ENCODE data around the gene MTHFD2L. TPM values are rescaled to one million over a fixed set of nuclear protein-coding genes. Genes with fewer than 3 reads are reported as not detected.
A peak's percentile ranks its signal among the peaks of the same experiment; 100 is the strongest.
"Not testable (repeated sequence)": the region's sequence is repeated elsewhere in the genome, so short reads cannot be mapped to it uniquely, and the experiment has no call there.

MTHFD2L gene
- total RNA-seq (ENCODE audit: insufficient read depth, low replicate concordance): 37.6 TPM

DNA sequence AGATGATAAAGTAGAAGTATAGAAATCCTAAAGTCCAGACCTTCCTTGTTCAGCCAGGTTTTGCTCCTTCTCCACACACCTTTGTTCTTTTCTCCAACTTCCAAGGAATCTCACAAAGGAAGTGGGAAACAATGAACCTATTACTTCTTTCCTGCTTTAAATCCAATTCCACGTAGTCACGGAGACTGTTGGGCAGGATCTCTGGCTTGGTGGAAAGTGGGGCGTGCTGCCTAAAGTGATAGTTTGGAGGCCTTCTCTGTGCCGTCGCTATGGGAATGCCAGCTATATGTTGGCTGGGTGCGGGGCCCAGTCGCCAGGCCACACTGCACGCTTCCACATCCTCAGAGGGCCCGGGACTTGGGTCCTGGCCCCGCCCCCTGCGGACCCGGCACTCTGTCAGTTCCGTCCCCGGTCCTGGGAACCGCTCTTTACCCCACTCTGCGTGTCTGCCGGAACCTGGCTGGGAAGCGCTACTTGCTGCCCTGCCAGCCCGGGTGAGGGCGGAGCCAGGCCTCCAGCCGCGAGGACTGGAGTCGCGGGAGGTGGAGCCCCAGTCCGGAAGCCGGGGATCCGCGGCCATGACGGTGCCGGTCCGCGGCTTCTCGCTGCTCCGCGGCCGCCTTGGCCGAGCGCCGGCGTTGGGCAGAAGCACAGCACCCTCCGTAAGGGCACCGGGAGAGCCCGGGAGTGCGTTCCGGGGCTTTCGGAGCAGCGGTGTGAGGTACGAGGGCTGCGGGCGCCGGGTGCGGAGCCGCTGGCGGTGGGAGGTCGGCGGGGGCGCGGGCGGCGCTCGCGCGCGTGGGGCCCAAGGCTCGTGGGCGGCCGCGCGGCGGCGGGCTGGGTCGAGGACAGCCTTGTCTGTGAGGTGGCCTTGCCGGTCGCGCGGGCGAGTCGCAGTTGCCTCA, at the start of gene MTHFD2L:
TSS of gene MTHFD2L (plus strand) at position 558 of the 905 bp plus-strand sequence. CDS start at position 579, 21 bp downstream.
- peak; percentile 98 for DNase-seq (ENCODE audit: low spot score)

DNA sequence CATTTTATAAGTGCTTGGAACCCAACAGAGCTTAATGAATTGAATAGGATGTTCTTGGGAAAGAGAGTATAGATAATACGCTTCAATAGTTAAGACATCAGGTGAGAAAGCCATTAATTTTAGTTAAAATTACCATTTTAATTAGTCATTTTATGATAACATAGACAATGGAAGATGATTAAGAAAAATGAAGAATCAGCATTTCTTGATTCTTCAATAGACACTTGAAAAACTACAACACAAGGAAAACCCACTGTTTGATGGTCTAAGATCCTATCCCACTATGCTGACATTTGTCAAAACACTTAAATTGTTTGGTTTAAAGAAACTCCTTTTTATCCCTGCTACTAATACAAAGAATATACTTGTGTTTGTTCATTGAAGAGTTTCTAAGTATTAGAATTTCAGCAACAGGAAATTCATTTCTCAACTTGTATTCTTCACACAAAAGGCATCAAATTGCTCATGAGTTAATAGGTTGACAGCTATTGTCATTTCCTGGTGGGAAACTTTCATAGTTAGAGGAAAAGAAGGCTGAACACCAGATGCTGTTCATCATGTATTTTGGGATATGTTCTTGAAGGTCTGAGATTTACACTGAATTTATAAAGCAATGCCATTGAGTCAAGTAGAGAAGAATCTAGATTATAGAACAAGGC, 49.3 kb upstream of the MTHFD2L start:
- no peak for DNase-seq (ENCODE audit: low spot score)

DNA sequence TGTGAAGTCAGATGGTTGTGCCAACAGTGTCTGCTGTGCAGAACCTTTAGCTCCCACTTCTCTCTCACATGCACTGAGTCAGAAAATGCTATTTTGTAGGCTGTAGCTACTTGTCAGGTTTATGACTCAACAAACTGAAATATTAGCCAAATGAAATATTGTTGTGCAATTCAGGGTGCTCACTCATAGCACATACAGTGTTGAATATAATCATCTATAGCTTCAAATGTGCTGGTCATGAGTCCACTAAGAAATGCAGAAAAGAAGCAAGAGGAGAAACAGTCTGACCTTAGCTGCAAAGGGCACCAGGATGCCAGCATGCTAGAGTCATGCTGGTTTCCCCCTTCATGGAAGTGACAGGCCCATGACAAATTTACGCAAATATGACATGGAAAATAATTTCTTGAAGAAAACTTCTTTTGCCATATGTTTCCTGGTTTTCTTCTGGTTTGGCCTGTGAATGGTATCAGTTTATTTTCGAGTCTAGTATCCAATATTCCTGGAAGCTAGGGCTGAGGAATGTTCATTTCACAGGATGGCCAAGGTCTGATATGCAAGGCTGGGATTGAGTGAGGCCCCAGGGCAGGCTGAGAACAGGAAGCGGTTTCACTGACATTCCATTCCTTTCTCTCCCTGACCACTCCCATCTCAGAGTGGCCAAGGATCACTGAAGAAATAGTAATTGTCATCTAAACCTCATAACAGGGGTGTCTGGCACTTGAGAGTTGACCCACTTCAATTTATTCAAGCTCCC, 48.6 kb upstream of the MTHFD2L start:
- DNase-seq (ENCODE audit: low spot score): peak; percentile 75

DNA sequence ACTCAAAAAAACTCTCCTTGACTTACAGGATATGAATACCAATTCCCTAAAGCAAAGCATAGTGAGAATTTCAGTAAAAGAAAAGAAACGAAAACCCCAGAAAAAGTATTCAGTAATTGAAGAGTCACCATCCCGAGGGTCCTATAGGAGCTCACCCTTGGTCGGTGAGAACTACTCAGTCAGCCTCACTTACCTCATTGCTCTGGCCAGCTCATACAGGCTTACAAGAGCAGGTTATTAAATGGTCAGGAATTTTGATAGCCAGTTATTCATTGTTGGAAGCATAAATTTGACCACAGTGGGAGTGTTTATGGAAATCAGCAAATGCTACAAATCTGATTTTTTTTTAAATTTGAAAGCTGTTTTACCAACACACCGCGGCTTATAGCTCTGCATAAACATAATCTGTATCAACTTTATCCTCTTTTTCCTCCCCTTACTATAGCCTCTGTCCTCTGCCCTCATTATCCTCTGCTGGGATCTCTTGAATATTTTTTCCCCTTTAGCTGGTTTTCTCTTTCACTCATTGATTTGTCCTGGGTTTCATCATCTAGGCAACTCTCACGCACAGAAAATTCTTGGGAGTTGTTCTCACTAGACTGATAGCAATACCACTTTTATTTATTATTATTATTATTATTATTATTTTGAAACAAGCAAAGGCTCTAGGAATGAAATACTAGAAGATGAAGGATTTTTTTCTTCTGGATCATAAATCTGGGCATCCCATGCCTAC, 47.9 kb upstream of the MTHFD2L start:
- no peak for DNase-seq (ENCODE audit: low spot score)

DNA sequence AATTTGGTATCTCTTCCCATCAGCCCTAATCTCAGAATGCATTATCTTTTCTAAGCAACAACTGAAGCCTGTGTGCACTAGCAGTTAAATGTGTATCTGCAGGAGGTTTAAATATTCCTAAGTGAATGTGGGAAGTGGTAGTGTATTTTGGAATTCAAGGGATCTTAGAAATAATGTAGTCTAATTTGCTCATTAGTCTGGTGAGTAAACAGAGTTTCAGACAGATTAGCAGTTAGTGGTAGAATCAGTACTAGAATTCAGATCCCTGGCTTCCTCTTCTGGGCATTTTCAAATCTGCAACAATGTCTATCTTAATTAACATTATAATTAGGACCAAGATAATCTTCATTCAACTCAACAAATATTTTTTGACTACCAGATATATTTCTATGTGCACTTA, 47.2 kb upstream of the MTHFD2L start:
- no peak for DNase-seq (ENCODE audit: low spot score)

DNA sequence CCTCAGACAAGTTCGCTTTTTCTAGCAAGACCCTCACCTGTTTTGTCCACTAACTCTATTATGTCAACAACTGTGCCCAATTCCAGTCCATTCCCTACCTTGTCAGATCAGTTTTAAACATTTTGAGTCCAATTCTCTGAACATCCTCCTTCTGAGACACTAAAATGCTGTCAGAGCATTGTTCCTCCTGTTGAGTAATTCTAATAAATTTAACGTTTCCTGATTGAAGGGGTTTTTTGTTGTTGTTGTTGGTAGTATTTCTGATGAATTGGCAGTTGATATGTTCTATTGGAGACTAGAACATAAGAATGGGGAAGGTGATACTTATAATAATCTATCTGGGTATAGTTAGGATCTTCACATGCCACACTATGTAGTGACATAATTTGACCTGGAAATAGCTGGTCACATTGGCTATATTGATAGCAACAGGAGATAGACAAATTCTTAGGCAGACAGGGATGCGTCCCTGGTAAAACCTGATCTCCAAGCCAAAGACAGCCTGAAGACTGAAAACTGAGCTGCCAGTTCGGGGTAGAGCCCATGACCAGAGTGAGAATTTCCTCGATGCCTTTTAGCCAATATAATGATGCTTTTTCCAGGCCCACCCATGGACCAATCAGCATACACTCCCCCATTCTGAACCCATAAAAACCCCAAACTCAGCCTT, 46.5 kb upstream of the MTHFD2L start:
- DNase-seq (ENCODE audit: low spot score): no peak

DNA sequence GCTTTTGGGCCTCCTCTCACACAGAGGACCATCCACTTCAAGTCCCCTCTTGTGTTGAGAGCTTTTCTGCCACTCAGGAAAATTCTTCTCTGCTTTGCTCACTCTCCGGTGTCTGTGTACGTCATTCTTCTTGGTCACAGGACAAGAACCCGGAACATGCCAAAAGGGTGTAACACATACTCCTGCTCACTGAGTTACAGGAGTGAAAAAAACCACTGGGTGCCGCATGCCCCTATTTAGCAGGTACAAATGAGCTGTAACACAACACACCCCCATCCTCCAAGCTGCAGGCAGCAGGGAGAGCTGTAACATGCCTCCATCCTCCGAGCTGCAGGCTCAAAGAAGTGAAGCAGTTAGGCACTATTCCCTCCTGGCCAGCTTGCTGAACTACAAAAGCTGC, 45.9 kb upstream of the MTHFD2L start:
- no peak for DNase-seq (ENCODE audit: low spot score)

DNA sequence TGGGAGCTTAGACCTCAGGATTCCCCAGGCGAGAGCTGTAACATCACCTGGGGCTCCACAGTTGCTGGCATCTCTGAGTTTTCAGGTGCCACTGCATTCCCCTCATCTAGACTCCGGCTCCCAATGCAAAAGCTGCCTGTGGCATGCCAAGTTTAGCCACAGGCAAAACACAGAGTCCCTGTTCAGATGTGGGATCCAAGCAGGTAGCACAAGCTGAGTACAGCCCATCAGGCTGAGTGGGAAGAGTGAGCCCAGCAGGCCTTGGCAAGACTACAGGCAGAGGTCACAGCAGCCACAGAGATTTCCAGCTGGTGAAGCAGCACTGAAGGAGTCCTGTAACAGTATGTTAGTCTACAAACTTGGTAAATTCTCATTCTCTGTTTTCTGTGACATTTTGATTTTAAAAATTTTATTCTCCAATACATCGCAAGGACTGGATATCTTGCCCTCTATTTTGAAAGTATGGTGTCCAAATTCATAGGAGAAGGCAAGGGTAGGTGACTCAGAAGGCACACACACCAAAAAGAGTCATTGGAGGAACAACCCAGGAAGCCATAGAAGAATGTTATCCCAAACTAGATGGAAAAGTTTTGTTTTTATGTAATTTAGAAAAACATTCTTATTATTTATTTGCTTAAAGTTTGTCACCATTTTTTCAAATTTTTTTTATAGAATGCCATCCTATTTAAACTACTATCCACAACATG, 45.4 kb upstream of the MTHFD2L start:
- DNase-seq (ENCODE audit: low spot score): no peak

DNA sequence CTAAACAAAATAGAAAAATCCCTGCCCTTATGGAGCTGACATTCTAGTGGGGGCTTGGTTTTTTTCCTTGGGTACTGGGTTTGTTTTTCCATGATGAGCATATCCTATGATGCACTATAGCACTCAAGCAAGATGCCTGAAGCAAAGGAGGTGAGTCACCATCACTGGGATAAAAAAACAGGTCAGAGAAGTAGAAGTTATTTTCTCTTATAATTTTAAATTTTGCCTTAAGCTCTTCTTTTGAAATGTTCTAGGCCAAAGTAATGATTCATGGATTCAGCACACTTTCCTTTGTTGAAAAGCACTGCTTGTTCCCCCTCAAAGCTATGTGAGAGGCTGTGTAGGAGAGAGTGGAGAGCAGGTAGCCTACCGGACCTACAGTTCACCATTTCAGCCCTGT, 43.7 kb upstream of the MTHFD2L start:
- no peak for DNase-seq (ENCODE audit: low spot score)

DNA sequence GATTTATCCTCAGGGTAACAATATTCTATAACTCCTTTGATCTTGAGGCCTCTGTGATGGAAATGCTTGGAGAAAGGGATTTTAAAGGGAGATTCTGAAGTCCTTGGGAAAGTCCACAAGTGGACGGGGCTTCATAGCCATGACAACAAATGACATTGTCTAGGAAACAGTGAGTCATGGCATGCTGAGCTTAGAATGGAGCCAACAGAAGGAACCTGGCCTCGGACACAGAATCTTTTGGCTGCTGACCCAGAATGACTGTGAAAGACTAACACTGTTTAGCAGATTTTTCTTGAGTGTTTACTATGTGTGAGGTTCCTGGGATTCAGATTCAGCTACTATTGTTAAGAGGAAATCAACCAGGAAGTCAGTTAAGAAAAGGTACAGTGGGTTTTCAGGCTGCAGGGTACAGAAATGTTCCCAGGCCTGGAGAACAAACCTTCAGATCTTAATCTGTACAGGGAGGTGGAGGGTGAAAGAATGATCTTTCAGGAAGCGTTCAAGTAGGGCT, 40.8 kb upstream of the MTHFD2L start:
- peak; percentile 79 for DNase-seq (ENCODE audit: low spot score)

DNA sequence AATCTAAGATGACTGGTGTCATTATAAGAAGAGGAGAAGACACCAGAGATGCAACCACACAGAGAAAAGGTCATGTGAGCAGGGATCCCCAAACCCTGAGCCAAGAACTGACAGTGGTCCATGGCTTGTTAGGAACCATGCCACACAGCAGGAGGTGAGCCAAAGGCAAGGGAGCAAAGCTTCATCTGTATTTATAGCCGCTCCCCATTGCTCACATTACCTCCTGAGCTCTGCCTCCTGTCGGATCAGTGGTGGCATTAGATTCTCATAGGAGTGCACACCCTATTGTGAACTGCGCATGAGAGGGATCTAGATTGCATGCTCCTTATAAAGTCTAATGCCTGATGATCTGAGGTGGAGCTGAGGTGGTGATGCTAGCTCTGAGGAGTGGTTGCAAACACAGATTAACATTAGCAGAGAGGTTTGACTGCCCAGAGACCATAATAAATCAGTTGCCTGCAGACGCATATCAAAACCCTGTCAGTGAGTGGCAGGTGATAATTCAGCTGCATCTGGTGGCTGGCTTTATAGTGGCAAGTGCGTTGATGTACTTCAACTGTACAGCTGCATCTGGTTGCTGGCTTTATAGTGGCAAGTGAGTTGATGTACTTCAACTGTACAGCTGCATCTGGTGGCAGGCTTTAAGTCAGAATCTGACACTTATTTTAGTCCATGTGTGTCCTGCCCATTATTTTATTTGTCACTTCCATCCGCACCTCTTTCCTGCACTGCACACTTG, 39.1 kb upstream of the MTHFD2L start:
- no peak for DNase-seq (ENCODE audit: low spot score)

DNA sequence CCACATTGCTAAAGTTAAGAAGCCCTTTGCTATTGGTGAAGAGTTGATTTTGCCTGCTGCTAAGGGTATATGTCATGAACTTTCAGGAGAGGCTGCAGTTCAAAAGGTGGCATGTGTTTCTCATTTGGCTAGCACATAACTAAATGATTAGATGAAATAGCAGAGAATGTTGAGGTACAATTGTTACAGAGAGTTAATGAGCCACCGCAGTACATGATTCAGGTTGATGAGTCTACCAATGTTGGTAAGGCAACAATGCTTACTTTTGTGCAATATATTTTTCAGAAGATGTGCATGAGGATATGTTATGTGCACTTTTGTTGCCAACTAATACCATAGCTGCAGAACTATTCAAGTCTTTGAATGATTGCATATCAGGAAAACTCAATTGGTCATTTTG, 37.8 kb upstream of the MTHFD2L start:
- no peak for DNase-seq (ENCODE audit: low spot score)

DNA sequence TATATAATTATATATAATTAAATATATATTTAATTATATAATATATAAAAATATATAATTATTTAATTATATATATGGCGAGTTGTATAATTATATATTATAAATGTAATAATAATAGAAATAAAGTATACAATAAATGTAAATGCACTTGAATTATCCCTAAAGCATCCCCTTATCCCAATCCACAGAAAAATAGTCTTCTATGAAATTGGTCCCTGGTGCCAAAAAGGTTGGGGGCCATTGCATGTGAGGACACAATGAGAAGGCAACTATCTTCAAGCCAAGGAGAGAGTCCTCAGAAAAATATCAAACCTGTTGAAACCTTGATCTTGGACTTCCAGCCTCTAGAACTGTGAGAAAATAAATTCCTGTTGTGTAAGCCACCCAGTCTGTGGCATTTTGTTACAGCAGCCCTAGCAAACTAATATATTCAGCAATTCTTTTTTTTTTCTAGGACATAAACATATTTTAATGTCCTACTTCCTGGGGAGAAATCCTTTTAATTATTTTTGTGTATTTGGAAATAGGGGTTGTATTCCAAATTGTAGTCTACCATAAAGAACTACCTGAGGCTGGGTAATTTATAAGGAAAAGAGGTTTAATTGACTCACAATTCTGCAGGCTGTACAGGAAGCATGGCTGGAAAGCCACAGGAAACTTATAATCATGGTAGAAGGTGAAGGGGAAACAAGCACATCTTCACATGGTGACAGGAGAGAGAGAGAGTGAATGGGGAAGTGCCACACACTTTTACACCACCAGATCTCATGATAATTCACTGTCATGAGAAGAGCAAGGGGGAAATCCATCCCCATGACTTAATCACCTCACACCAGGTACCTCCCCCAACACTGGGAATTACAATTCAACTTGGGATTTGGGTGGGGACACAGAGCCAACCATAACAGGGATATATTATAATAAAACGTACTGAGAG, 36.0 kb upstream of the MTHFD2L start:
- DNase-seq (ENCODE audit: low spot score): no peak

DNA sequence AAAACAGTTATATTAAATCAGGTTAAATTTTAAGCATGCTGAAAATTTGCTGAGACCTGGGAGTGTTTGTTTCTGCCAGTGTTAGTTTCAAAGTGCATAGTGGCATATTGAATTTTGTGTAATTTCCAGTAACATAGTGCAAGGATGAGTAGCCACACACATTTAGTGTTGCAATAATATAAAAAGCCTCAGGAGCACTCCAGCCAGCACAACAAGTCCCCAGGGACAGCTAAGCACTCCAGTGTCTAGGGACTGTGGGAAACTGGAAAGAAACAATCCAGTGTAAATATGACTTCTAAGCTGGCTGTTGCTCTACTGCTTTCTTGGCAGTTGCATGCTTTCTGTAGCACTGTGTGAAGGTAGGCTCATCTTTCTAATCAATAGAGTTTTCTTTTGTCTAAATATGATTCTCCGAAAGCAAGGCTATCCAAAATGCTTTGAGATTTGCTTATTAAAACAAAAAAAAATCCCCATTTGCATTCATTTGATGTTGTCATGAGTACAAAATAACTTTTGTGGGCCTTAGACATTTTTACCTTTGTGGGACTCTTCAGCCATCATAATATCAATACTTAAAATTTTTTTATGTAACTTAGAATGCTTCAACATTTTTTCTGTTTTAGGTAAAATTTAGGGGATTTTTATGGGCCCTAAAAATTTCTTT, 34.7 kb upstream of the MTHFD2L start:
- DNase-seq (ENCODE audit: low spot score): no peak

DNA sequence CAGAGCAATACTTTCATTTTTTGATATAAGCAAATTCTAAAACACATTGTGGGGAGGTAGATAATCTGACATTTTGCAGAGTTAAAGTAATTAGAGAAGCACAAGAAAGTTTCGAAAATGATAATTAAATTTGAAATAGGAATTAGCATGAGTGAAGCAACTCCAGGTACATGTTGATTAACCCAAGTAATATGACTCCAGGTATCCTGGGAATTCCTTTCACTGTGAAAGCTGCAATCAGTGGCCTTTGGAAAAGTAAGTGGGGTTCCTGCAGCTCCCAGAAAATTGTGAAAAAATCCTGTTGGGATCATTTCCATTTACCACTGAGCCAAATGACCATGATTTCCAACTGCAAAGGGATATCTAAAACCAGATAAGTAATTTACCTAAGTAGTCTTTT, 32.9 kb upstream of the MTHFD2L start:
- no peak for DNase-seq (ENCODE audit: low spot score)

DNA sequence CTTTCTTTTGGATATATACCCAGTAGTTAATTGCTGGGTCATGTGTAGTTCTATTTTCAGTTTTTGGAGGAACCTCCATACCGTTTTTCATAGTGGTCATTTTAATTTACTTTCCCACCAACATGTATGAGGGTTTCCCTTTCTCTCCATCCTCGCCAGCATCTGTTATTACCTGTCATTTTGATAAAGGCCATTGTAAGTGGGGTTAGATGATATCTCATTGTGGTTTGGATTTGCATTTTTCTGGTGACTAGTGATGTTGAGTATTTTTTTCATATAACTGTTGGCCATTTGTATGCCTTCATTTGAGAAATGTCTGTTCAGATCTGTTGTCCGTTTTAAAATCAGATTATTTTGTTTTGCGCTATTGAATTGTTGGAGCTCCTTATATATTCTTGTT, 30.2 kb upstream of the MTHFD2L start:
- DNase-seq (ENCODE audit: low spot score): no peak

DNA sequence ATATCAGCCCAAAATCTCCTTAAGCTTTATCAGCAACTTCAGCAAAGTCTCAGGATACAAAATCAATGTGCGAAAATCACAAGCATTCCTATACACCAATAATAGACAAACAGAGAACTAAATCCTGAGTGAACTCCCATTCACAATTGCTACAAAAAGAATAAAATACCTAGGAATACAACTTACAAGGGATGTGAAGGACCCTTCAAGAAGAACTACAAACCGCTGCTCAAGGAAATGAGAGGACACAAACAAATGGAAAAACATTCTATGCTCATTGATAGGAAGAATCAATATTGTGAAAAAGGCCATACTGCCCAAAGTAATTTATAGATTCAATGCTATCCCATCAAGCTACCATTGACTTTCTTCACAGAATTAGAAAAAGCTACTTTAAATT, 27.1 kb upstream of the MTHFD2L start:
- not testable (repeated sequence) for DNase-seq (ENCODE audit: low spot score)

DNA sequence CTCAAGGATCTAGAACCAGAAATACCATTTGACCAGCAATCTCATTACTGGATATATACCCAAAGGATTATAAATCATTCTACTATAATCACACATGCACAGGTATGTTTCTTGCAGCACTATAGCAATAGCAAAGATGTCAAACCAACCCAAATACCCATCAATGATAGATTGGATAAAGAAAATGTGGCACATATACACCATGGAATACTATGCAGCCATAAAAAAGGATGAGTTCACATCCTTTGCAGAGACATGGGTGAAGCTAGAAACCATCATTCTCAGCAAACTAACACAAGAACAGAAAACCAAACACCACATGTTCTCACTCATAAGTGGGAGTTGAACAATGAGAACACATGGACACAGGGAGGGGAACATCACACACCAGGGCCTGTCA, 25.7 kb upstream of the MTHFD2L start:
- not testable (repeated sequence) for DNase-seq (ENCODE audit: low spot score)

All from umbilical cord (tissue), 2 donors.